Motor neuron (in vitro differentiated cells): Measurements from ENCODE around the gene DGCR8. TPM values are rescaled to one million over a fixed set of nuclear protein-coding genes. Genes with fewer than 3 reads are reported as not detected.

ENCODE experiments used
- ATAC-seq, 8 experiments: fragments of 200-7000 bp; cut with Tn5 transposase; replicated peaks in 6 of 8; 2 replicates each; pipeline ENCODE4 v1.8.0; 2021; ENCODE audit warnings: mild to moderate bottlenecking in 8 of 8, moderate library complexity in 8 of 8
- H3K27ac ChIP-seq, 2 donors: fragments of 250-450 bp; sonication (Bioruptor Pico); 2 replicates each; pipeline ENCODE4 v1.9.0; 2021; ENCODE audit warnings: antibody characterized with exemption in 2 of 2, mild to moderate bottlenecking in 2 of 2, moderate library complexity in 1 of 2
- H3K4me1 ChIP-seq, 2 donors: fragments of 250-450 bp; sonication (Bioruptor Pico); replicated peaks in 1 of 2; 2 replicates each; pipeline ENCODE4 v1.6.1; 2021; ENCODE audit warnings: antibody characterized with exemption in 2 of 2, mild to moderate bottlenecking in 2 of 2, moderate library complexity in 1 of 2
- H3K4me3 ChIP-seq, 5 donors: fragments of 250-450 bp; sonication (Bioruptor Pico); 2 replicates each; pipeline ENCODE4 v1.9.0; 2021; ENCODE audit warnings: antibody characterized with exemption in 5 of 5, mild to moderate bottlenecking in 5 of 5, moderate library complexity in 4 of 5
- WGBS, 10 experiments: fragments of 450-650 bp; shearing (Covaris generic); methylation state at CpG; one replicate each; pipeline ENCODE4 v1.0.0; 2022; 5-methylcytosine and 5-hydroxymethylcytosine counted together
- in situ Hi-C, 9 experiments: fragments of 400-800 bp; cut with MboI; loops; one replicate each; pipeline ENCODE4 v1.15.0; 2021; ENCODE audit warnings: low sequenced_read_pairs in 9 of 9, low pct_unique_long_range_greater_than_20kb in 2 of 9; ENCODE audit not compliant: unreplicated experiment in 9 of 9
- total RNA-seq, 8 experiments: library from RNA; unstranded; fragments of 300-600 nt; gene quantifications; 2 replicates each; pipeline versions ENCODE4 v1.2.3 to v1.2.4, GENCODE V29; 2022

The DGCR8 gene
- total RNA-seq, 8 experiments from 2014 or later: 10.9 to 51.6 (median 20.2) TPM

GRCh38 chr22:20080776-20081654 is 974 bp downstream of the DGCR8 start:
- WGBS, 10 experiments: 0 to 10% (median 2%) methylated on average over 1 to 14 of the region's 27 CpGs; no CpG with 5 or more reads in 3 of the 10 experiments
- Histone ChIP-seq H3K4me1 (peaks cover 44 to 46% of the 10 kb centered on the region in 2 donors), H3K27ac (peak overlapping the region; percentile 98), H3K4me3 (peak overlapping the region; percentile 83 to 95 (median 92))
- ATAC-seq: peak; percentile 3 to 55 (median 29)
- in situ Hi-C loops: no loop called here

GRCh38 chr22:20083157-20083890 is 3.3 kb downstream of the DGCR8 start:
- Histone ChIP-seq H3K27ac (no peak overlapping the region), H3K4me1 (peaks cover 44 to 46% of the 10 kb centered on the region in 2 donors), H3K4me3 (no peak overlapping the region)
- in situ Hi-C loops: no loop called here
- 80 to 100% (median 97%) methylated on average over 1 to 9 of the region's 10 CpGs; no CpG with 5 or more reads in 2 of the 10 experiments for WGBS, 10 experiments
- no peak for ATAC-seq

GRCh38 chr22:20083891-20084546 is 4.0 kb downstream of the DGCR8 start:
- 20 to 100% (median 78%) methylated on average over 1 to 2 of the region's 10 CpGs; no CpG with 5 or more reads in 4 of the 10 experiments for WGBS, 10 experiments
- Histone ChIP-seq H3K4me3 (no peak overlapping the region), H3K27ac (peak overlapping the region; percentile 4 to 61), H3K4me1 (peaks cover 42 to 44% of the 10 kb centered on the region in 2 donors)
- ATAC-seq: no peak
- in situ Hi-C loops: no loop called here

GRCh38 chr22:20084547-20085413 is 4.7 kb downstream of the DGCR8 start:
- WGBS, 10 experiments: 78 to 100% (median 80%) methylated on average over 1 to 10 of the region's 23 CpGs; no CpG with 5 or more reads in 3 of the 10 experiments
- in situ Hi-C loops: no loop called here
- peak in 5 of 8 experiments; percentile 1 to 19 (median 2) for ATAC-seq
- H3K4me1 ChIP-seq: peaks cover 37 to 40% of the 10 kb centered on the region in 2 donors
- no peak overlapping the region for H3K4me3 ChIP-seq
- H3K27ac ChIP-seq: peak overlapping the region; percentile 4 to 61

- H3K27ac ChIP-seq: peak overlapping the region in 1 of 2 donors; percentile 61
- WGBS, 10 experiments: 80 to 98% (median 96%) methylated on average over 1 to 16 of the region's 20 CpGs; no CpG with 5 or more reads in 2 of the 10 experiments
- no peak for ATAC-seq
- H3K4me1 ChIP-seq: peaks cover 37 to 40% of the 10 kb centered on the region in 2 donors
- in situ Hi-C loops: no loop called here
- no peak overlapping the region for H3K4me3 ChIP-seq
Observed at GRCh38 chr22:20085651-20086050, 5.6 kb downstream of the DGCR8 start.

- Histone ChIP-seq H3K4me3 (no peak overlapping the region), H3K27ac (peak overlapping the region in 1 of 2 donors; percentile 61), H3K4me1 (peaks cover 37 to 40% of the 10 kb centered on the region in 2 donors)
- in situ Hi-C loops: no loop called here
- 80 to 100% (median 100%) methylated on average over 1 to 11 of the region's 24 CpGs; no CpG with 5 or more reads in 2 of the 10 experiments for WGBS, 10 experiments
- no peak for ATAC-seq
Observed at GRCh38 chr22:20086101-20086599, 6.1 kb downstream of the DGCR8 start.

GRCh38 chr22:20086763-20087162 is 6.7 kb downstream of the DGCR8 start:
- WGBS, 10 experiments: 60 to 100% (median 96%) methylated on average over 1 to 5 of the region's 5 CpGs; no CpG with 5 or more reads in 3 of the 10 experiments
- no peak overlapping the region for H3K4me3 ChIP-seq
- peak overlapping the region in 1 of 2 donors; percentile 39 for H3K27ac ChIP-seq
- H3K4me1 ChIP-seq: peaks cover 32 to 34% of the 10 kb centered on the region in 2 donors
- in situ Hi-C loops: no loop called here
- no peak for ATAC-seq

- no peak for ATAC-seq
- Histone ChIP-seq H3K27ac (peak overlapping the region in 1 of 2 donors; percentile 39), H3K4me1 (peaks cover 24 to 26% of the 10 kb centered on the region in 2 donors), H3K4me3 (no peak overlapping the region)
- in situ Hi-C loops: no loop called here
- 90 to 100% (median 100%) methylated on average over 1 to 3 of the region's 14 CpGs; no CpG with 5 or more reads in 4 of the 10 experiments for WGBS, 10 experiments
Observed at GRCh38 chr22:20087319-20088262, 7.5 kb downstream of the DGCR8 start.

GRCh38 chr22:20088263-20088648 is 8.2 kb downstream of the DGCR8 start:
- Histone ChIP-seq H3K4me1 (peaks cover 17 to 19% of the 10 kb centered on the region in 2 donors), H3K4me3 (no peak overlapping the region)
- in situ Hi-C loops: no loop called here

GRCh38 chr22:20089226-20089976 is 9.4 kb downstream of the DGCR8 start:
- 40 to 100% (median 91%) methylated on average over 1 to 11 of the region's 17 CpGs; no CpG with 5 or more reads in 3 of the 10 experiments for WGBS, 10 experiments
- in situ Hi-C loops: no loop called here
- Histone ChIP-seq H3K4me1 (peaks cover 8% of the 10 kb centered on the region in 2 donors), H3K4me3 (no peak overlapping the region), H3K27ac (no peak overlapping the region)
- no peak for ATAC-seq

More at GRCh38 chr22:20088263-20088648, 8.2 kb downstream of the DGCR8 start:
- H3K27ac ChIP-seq: no peak overlapping the region
- 96 to 100% (median 100%) methylated on average over 1 to 4 of the region's 8 CpGs; no CpG with 5 or more reads in 5 of the 10 experiments for WGBS, 10 experiments
- no peak for ATAC-seq
